RWPE1 (cell line): ENCODE results near the gene CAMK2N2.

Experiments used
- CTCF ChIA-PET: fragments of 350-600 bp; sonication (Branson Sonifier 250); formaldehyde crosslinking; extraction: SDS; loops from one replicate; lab custom pipeline; 2021; lab: Yijun Ruan, JAX
- POLR2A ChIA-PET: fragments of 400-600 bp; formaldehyde crosslinking; extraction: SDS; loops from one replicate; lab custom pipeline; 2020; ENCODE audit warnings: antibody characterized with exemption; ENCODE audit not compliant: low non-redundant PET; lab: Yijun Ruan, JAX
- DNase-seq: peaks from one replicate; pipeline ENCODE4 v3.0.0; 2012; ENCODE audit warnings: low spot score
- H3K27ac ChIP-seq: fragments of 450-650 bp; 2 replicates; pipeline ENCODE4 v1.5.1; 2017
- CTCF ChIP-seq: fragments of 450-650 bp; conservative IDR thresholded peaks from 2 replicates; pipeline ENCODE4 v1.5.1; 2017; ENCODE audit warnings: low read depth, mild to moderate bottlenecking

The CAMK2N2 gene

GRCh38 chr3:184299488-184300377, 38.4 kb upstream of the CAMK2N2 start:
- ChIA-PET POLR2A (interaction anchor here (0.7 kb wide), 1 partner anchor 46 kb away, joined by 4 read pairs; no protein-coding TSS in a partner anchor), CTCF (interaction anchor here (0.6 kb wide), 1 partner anchor 530 kb away, joined by 3 read pairs; no protein-coding TSS in a partner anchor)
- no peak for TF ChIP-seq CTCF
- no peak for DNase-seq
- peak overlapping the region; percentile 80 for H3K27ac ChIP-seq

- ChIA-PET CTCF (no interaction called here), POLR2A (interaction anchor here (0.7 kb wide), 1 partner anchor 47 kb away, joined by 4 read pairs; no protein-coding TSS in a partner anchor)
- TF ChIP-seq CTCF, result no peak
- DNase-seq, result peak; percentile 97
- peak within 1 kb of the TSS; percentile 80 for H3K27ac ChIP-seq
Measured at GRCh38 chr3:184298759-184299487, 37.6 kb upstream of the CAMK2N2 start, which contains the start of gene PSMD2. Gene PSMD2, plus strand, starts transcription at chr3:184299241. Its CDS starts 26 bp downstream, at chr3:184299267.

GRCh38 chr3:184296616-184297015, 35.3 kb upstream of the CAMK2N2 start:
- CTCF ChIA-PET, result interaction anchor here (0.6 kb wide), 1 partner anchor 151 kb away, joined by 4 read pairs; no protein-coding TSS in a partner anchor
- no peak for DNase-seq
- H3K27ac ChIP-seq, result no peak overlapping the region
- POLR2A ChIA-PET, result no interaction called here
- no peak for TF ChIP-seq CTCF

- CTCF ChIA-PET, result interaction anchor here (1.7 kb wide), 1 partner anchor 46 kb away, joined by 3 read pairs; no protein-coding TSS in a partner anchor
- DNase-seq, result no peak
- TF ChIP-seq CTCF, result no peak
- POLR2A ChIA-PET, result no interaction called here
- H3K27ac ChIP-seq, result no peak overlapping the region
Measured at GRCh38 chr3:184295771-184296170, 34.4 kb upstream of the CAMK2N2 start.

- POLR2A ChIA-PET, result interaction anchor here (0.6 kb wide), 1 partner anchor 291 kb away, joined by 3 read pairs; no protein-coding TSS in a partner anchor
- no peak for DNase-seq
- TF ChIP-seq CTCF, result no peak
- no peak overlapping the region for H3K27ac ChIP-seq
- CTCF ChIA-PET, result no interaction called here
Measured at GRCh38 chr3:184291738-184292445, 30.5 kb upstream of the CAMK2N2 start.
